Measurements from ENCODE around the gene LRPPRC. TPM values are rescaled to one million over a fixed set of nuclear protein-coding genes. Genes with fewer than 3 reads are reported as not detected.
A peak's percentile ranks its signal among the peaks of the same experiment; 100 is the strongest.
"Not testable (repeated sequence)": the region's sequence is repeated elsewhere in the genome, so short reads cannot be mapped to it uniquely, and the experiment has no call there.

Gene LRPPRC
- polyA plus RNA-seq, 4 donors: 100 to 122 (median 113) TPM

- no peak for DNase-seq (ENCODE audit: low read depth in 4 of 4, low spot score in 2 of 4)
Measured at GRCh38 chr2:43924463-43924862, 71.3 kb downstream of the LRPPRC start.

GRCh38 chr2:43911136-43911790, 84.5 kb downstream of the LRPPRC start:
- not testable (repeated sequence) for DNase-seq (ENCODE audit: low read depth in 4 of 4, low spot score in 2 of 4)

- DNase-seq (ENCODE audit: low read depth in 4 of 4, low spot score in 2 of 4): no peak
Measured at GRCh38 chr2:43906448-43907109, 89.2 kb downstream of the LRPPRC start.

- no peak for DNase-seq (ENCODE audit: low read depth in 4 of 4, low spot score in 2 of 4)
Measured at GRCh38 chr2:43905871-43906270, 89.9 kb downstream of the LRPPRC start.

GRCh38 chr2:43905371-43905803, 90.4 kb downstream of the LRPPRC start:
- DNase-seq (ENCODE audit: low read depth in 4 of 4, low spot score in 2 of 4): no peak

GRCh38 chr2:43899589-43899988, 96.2 kb downstream of the LRPPRC start:
- no peak for DNase-seq (ENCODE audit: low read depth in 4 of 4, low spot score in 2 of 4)

- DNase-seq (ENCODE audit: low read depth in 4 of 4, low spot score in 2 of 4): no peak
Measured at GRCh38 chr2:43898838-43899346, 96.9 kb downstream of the LRPPRC start.

- DNase-seq (ENCODE audit: low read depth in 4 of 4, low spot score in 2 of 4): no peak
Measured at GRCh38 chr2:43898134-43898837, 97.5 kb downstream of the LRPPRC start.

- DNase-seq (ENCODE audit: low read depth in 4 of 4, low spot score in 2 of 4): no peak
Measured at GRCh38 chr2:43897492-43897891, 98.3 kb downstream of the LRPPRC start.

GRCh38 chr2:43896906-43897305, 98.9 kb downstream of the LRPPRC start:
- no peak for DNase-seq (ENCODE audit: low read depth in 4 of 4, low spot score in 2 of 4)

- DNase-seq (ENCODE audit: low read depth in 4 of 4, low spot score in 2 of 4): no peak
Measured at GRCh38 chr2:43894743-43895142, 101.0 kb downstream of the LRPPRC start.

- DNase-seq (ENCODE audit: low read depth in 4 of 4, low spot score in 2 of 4): no peak
Measured at GRCh38 chr2:43890855-43891254, 104.9 kb downstream of the LRPPRC start.

GRCh38 chr2:43889416-43889815, 106.4 kb downstream of the LRPPRC start:
- DNase-seq (ENCODE audit: low read depth in 4 of 4, low spot score in 2 of 4): no peak

- DNase-seq (ENCODE audit: low read depth in 4 of 4, low spot score in 2 of 4): no peak
Measured at GRCh38 chr2:43887176-43887575, 108.6 kb downstream of the LRPPRC start.

- DNase-seq (ENCODE audit: low read depth in 4 of 4, low spot score in 2 of 4): no peak
Measured at GRCh38 chr2:43885132-43885632, 110.6 kb downstream of the LRPPRC start.

- DNase-seq (ENCODE audit: low read depth in 4 of 4, low spot score in 2 of 4): no peak
Measured at GRCh38 chr2:43884689-43885088, 111.1 kb downstream of the LRPPRC start.

GRCh38 chr2:43882312-43882711, 113.5 kb downstream of the LRPPRC start:
- DNase-seq (ENCODE audit: low read depth in 4 of 4, low spot score in 2 of 4): no peak

- DNase-seq (ENCODE audit: low read depth in 4 of 4, low spot score in 2 of 4): no peak
Measured at GRCh38 chr2:43880952-43881351, 114.8 kb downstream of the LRPPRC start.

GRCh38 chr2:43880471-43880870, 115.3 kb downstream of the LRPPRC start:
- DNase-seq (ENCODE audit: low read depth in 4 of 4, low spot score in 2 of 4): no peak

- DNase-seq (ENCODE audit: low read depth in 4 of 4, low spot score in 2 of 4): no peak
Measured at GRCh38 chr2:43879261-43879660, 116.5 kb downstream of the LRPPRC start.

GRCh38 chr2:43877782-43878464, 117.9 kb downstream of the LRPPRC start:
- DNase-seq (ENCODE audit: low read depth in 4 of 4, low spot score in 2 of 4): peak in 1 of 4 donors; percentile 13

Data from left renal cortex interstitium (tissue), 4 donors.